ENCODE measurements around the gene PTPRCAP. TPM values are rescaled to one million over a fixed set of nuclear protein-coding genes. Genes with fewer than 3 reads are reported as not detected.

The PTPRCAP gene
- total RNA-seq, 4 donors from 2014 or later, result 0.29 to 5.0 (median 1.9) TPM

DNA sequence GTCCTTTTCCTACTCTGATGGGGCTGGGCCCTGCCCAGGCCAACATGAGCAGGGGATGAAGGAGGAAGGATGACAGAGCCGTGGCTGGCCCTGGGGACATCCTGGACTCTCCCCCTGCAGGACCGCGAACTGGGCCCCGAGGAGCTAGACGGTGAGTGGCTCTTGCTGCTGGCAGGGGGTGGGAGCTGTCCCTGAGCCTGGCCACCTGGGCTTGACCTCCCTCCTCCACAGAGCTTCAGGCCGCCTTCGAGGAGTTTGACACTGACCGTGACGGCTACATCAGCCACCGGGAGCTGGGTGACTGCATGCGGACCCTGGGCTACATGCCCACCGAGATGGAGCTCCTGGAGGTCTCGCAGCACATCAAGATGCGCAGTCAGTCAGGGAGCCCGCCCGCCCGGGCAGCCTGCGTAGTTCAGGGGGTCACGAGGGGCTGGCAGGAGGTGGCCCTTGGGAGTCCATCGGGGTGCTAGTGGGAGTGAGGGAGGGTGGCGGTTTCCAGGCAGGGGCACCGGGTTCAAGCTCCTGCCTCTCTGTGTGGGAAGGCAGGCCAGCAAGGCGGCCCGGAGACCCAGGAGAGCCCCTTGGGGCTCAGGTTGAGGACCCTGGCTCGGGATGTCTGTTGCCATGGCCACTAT, 18.7 kb upstream of the PTPRCAP start:
- Histone ChIP-seq H3K4me1 (no peaks in the 10 kb centered on the region), H3K27me3 (no peaks in the 10 kb centered on the region), H3K27ac (no peak overlapping the region), H3K9me3 (no peaks in the 10 kb centered on the region), H3K36me3 (no peaks in the 10 kb centered on the region), H3K4me3 (no peak overlapping the region)
- intact Hi-C loops (cut with DNase I; ENCODE audit: low total_unique reads), result no loop called here
- TF ChIP-seq, protein P1, sequence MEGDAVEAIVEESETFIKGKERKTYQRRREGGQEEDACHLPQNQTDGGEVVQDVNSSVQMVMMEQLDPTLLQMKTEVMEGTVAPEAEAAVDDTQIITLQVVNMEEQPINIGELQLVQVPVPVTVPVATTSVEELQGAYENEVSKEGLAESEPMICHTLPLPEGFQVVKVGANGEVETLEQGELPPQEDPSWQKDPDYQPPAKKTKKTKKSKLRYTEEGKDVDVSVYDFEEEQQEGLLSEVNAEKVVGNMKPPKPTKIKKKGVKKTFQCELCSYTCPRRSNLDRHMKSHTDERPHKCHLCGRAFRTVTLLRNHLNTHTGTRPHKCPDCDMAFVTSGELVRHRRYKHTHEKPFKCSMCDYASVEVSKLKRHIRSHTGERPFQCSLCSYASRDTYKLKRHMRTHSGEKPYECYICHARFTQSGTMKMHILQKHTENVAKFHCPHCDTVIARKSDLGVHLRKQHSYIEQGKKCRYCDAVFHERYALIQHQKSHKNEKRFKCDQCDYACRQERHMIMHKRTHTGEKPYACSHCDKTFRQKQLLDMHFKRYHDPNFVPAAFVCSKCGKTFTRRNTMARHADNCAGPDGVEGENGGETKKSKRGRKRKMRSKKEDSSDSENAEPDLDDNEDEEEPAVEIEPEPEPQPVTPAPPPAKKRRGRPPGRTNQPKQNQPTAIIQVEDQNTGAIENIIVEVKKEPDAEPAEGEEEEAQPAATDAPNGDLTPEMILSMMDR (IDR thresholded peaks at IDR 0.05), result no peak
- TF ChIP-seq POLR2A (IDR thresholded peaks at IDR 0.05), result no peak
- DNase-seq, result peak in 1 of 2 donors; percentile 14

DNA sequence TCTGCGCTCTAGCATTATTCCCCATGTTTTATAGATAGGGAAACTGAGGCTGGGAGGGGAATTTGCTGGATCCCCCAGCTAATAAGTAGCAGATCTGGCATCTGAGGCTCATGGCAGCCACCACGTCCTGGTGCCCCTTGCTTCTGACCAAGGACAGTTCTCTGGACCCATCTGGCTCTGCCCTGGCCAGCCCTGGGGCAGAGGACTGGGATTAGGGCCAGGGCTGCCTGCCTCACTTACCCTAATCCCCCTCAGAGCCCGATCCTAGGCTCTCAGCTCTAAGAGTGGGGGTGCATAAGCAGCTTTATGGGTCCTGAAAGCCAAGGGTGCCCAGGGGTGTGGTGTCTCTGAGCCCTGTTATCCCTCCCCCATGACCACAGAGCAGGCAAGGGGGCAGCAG, 17.6 kb upstream of the PTPRCAP start, which contains the start of gene CABP4:
CABP4 (plus strand) TSS at position 301 of the 400 bp plus-strand sequence; CDS start at position 371, 70 bp downstream.
- no peaks in the 10 kb centered on the region for H3K4me1 ChIP-seq
- TF ChIP-seq POLR2A (IDR thresholded peaks at IDR 0.05), result no peak
- TF ChIP-seq, protein P1 (IDR thresholded peaks at IDR 0.05), result no peak
- intact Hi-C loops (cut with DNase I; ENCODE audit: low total_unique reads), result no loop called here
- no peaks in the 10 kb centered on the region for H3K36me3 ChIP-seq
- no peak for DNase-seq
- no peaks in the 10 kb centered on the region for H3K9me3 ChIP-seq
- H3K27ac ChIP-seq, result no peak within 1 kb of the TSS
- H3K27me3 ChIP-seq, result no peaks in the 10 kb centered on the region
- H3K4me3 ChIP-seq, result no peak within 1 kb of the TSS

DNA sequence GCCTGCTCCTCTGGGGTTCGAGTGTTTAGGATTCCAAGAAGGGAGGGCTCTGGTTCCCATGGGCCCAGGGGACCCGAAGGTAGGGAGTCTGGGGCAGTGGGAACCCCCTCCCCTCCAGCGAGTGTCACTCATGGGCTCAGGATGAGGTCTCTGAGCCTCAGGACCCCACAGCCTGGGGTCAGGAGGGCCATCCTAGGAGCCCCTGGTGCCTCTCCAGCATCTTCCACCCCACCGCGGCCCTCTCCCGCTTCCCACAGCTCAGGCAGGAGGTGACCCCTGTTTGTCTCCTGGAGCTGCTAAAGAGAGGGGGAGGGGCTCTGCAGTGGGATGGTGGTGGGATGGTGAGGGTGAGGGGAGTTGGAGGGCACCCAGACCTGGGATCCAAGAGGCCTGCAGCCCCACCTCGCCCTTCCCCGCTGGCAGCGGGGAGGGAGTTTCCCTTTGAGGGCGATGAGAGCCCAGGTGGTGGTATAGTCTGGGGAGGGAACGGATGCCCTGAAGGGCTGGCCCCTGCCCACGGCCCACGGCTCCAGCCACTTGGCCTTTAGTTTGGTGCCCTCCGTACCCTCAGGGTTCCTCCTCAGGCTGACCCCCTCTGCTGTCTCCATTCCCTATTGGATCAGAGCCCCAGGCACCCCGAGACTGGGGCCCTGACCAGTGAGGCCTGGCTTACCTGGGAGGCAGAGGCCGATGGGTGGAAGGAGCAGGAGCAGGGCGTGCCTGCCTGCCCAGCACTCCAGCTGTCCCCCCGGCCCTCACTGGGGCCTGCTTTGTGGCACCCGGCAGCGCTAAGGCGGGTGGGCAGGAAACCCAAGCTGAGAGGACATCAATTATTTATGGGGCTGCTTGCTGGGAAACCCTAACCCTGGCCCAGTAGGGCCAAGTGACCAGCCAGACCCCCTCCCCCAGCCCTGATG, 16.6 kb upstream of the PTPRCAP start:
- no peak for DNase-seq
- Histone ChIP-seq H3K4me1 (no peaks in the 10 kb centered on the region), H3K4me3 (no peak overlapping the region), H3K9me3 (no peaks in the 10 kb centered on the region), H3K27ac (no peak overlapping the region), H3K36me3 (no peaks in the 10 kb centered on the region), H3K27me3 (no peaks in the 10 kb centered on the region)
- TF ChIP-seq, protein P1 (IDR thresholded peaks at IDR 0.05), result no peak
- no peak for TF ChIP-seq POLR2A (IDR thresholded peaks at IDR 0.05)
- intact Hi-C loops (cut with DNase I; ENCODE audit: low total_unique reads), result no loop called here

DNA sequence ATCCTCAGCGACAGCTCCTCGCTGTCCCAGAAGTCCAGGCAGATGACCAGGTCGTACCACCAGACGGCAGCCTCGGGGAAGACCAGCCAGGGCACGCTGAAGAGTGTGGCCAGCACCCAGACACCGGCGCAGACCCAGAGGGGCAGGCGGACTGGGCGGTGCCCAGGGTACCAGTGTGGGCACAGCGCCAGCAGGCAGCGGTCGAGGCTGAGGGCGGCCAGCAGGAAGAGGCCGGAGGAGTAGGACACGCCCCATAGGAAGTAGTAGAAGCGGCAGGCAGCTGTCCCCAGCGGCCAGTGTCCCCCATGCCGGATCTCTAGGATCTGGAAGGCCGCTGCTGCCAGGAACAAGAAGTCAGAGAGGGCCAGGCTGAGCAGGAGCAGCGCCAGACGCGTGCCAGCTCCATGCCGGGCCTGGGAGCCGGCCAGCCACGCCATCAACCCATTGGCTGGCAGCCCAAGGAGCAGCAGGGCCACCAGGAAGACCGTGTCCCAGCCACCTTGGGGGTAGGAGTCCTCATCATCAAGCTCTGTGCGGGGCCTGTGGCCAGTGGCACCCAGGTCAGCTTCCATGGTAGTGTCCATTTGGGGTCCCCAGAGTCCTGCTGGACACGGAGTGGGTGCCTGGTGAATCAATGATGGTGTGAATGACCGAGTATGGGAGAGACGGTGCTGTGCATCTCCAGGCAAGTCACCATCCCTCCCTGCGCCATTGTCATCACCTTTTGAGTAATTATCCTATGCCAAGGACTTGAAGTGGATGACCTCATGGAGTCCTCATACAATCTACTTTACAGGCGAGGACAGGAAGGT, 14.9 kb upstream of the PTPRCAP start, which contains the start of gene GPR152:
GPR152 (minus strand) TSS at position 589 of the 812 bp plus-strand sequence; CDS start at position 584, 5 bp downstream.
- no peak for DNase-seq
- Histone ChIP-seq H3K9me3 (no peaks in the 10 kb centered on the region), H3K4me3 (no peak within 1 kb of the TSS), H3K27me3 (no peaks in the 10 kb centered on the region), H3K27ac (peak within 1 kb of the TSS in 1 of 2 donors; percentile 11), H3K4me1 (no peaks in the 10 kb centered on the region), H3K36me3 (no peaks in the 10 kb centered on the region)
- TF ChIP-seq POLR2A (IDR thresholded peaks at IDR 0.05), result no peak
- TF ChIP-seq, protein P1 (IDR thresholded peaks at IDR 0.05), result peak in 1 of 4 experiments; percentile 25
- intact Hi-C loops (cut with DNase I; ENCODE audit: low total_unique reads), result no loop called here
